IgD-negative memory B cell (primary cell): ENCODE data around the gene NFKB1. TPM values are rescaled to one million over a fixed set of nuclear protein-coding genes. Genes with fewer than 3 reads are reported as not detected.
"Not testable (repeated sequence)": the region's sequence is repeated elsewhere in the genome, so short reads cannot be mapped to it uniquely, and the experiment has no call there.

Source experiments
- H3K27ac Mint-ChIP-seq, 3 donors: one replicate each; pipeline ENCODE4 v1.8.0; 2020 to 2022; ENCODE audit warnings: mild to moderate bottlenecking in 3 of 3, mixed read lengths in 3 of 3, moderate library complexity in 1 of 3
- H3K27me3 Mint-ChIP-seq: one replicate; pipeline ENCODE4 v1.8.0; 2021; ENCODE audit warnings: mixed read lengths
- H3K36me3 Mint-ChIP-seq: one replicate; pipeline ENCODE4 v1.8.0; 2020; ENCODE audit warnings: mild to moderate bottlenecking, mixed read lengths
- H3K4me1 Mint-ChIP-seq, 3 donors: one replicate each; pipeline ENCODE4 v1.8.0; 2020 to 2022; ENCODE audit warnings: mixed read lengths in 3 of 3, mild to moderate bottlenecking in 1 of 3
- H3K4me3 Mint-ChIP-seq, 4 donors: one replicate each; pipeline ENCODE4 v1.8.0; 2020 to 2022; ENCODE audit warnings: mild to moderate bottlenecking in 4 of 4, mixed read lengths in 4 of 4, moderate library complexity in 3 of 4
- H3K9me3 Mint-ChIP-seq, 3 donors: one replicate each; pipeline ENCODE4 v1.8.0; 2020 to 2021; ENCODE audit warnings: mixed read lengths in 3 of 3, mild to moderate bottlenecking in 1 of 3
- polyA plus RNA-seq: library from polyadenylated mRNA; unstranded; fragments of 300-500 nt; fragmentation: Illumina TruSeq; gene quantifications from one replicate; pipeline ENCODE4 v1.2.3, GENCODE V29; 2021

The NFKB1 gene
- polyA plus RNA-seq, 1 donor from 2014 or later = 10.4 TPM

DNA sequence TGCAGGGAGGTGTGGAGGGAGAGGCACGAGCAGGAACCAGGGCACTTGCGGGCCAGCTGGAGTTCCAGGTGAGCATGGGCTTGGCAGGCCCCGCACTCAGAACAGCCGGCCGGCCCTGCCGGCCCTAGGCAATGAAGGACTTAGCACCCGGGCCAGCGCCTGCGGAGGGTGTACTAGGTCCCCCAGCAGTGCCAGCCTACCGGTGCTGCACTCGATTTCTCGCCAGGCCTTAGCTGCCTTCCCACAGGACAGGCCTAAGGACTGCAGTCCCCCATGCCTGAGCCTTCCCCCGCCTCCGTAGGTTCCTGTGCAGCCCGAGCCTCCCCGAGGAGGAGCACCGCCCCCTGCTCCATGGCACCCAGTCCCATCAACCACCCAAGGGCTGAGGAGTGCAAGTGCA lies 18.0 kb upstream of the NFKB1 start:
- H3K9me3 Mint-ChIP-seq = peaks cover 0 to 10% (median 0%) of the 10 kb centered on the region in 3 donors
- H3K27ac Mint-ChIP-seq = no peak overlapping the region
- H3K4me3 Mint-ChIP-seq = no peak overlapping the region
- no peaks in the 10 kb centered on the region for H3K27me3 Mint-ChIP-seq
- peaks cover 0 to 3% (median 3%) of the 10 kb centered on the region in 3 donors for H3K4me1 Mint-ChIP-seq
- H3K36me3 Mint-ChIP-seq = no peaks in the 10 kb centered on the region

DNA sequence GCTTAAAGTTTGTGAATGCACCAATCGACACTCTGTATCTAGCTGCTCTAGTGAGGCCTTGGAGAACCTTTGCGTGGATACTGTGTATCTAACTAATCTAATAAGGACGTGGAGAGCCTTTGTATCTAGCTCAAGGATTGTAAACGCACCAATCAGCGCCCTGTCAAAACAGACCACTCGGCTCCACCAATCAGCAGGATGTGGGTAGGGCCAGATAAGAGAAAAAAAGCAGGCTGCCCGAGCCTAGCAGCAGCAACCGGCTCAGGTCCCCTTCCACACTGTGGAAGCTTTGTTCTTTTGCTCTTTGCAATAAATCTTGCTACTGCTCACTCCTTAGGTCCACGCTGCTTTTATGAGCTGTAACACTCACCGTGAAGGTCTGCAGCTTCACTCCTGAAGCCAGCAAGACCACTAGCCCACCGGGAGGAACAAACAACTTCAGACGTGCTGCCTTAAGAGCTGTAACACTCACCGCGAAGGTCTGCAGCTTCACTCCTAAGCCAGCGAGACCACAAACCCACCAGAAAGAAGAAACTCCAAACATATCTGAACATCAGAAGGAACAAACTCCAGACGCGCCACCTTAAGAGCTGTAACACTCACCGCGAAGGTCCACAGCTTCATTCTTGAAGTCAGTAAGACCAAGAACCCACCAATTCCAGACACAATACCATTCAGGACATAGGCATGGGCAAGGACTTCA lies 17.0 kb upstream of the NFKB1 start:
- H3K27me3 Mint-ChIP-seq, H3K9me3 Mint-ChIP-seq, H3K36me3 Mint-ChIP-seq, H3K4me3 Mint-ChIP-seq, H3K4me1 Mint-ChIP-seq, H3K27ac Mint-ChIP-seq: not testable (repeated sequence)

DNA sequence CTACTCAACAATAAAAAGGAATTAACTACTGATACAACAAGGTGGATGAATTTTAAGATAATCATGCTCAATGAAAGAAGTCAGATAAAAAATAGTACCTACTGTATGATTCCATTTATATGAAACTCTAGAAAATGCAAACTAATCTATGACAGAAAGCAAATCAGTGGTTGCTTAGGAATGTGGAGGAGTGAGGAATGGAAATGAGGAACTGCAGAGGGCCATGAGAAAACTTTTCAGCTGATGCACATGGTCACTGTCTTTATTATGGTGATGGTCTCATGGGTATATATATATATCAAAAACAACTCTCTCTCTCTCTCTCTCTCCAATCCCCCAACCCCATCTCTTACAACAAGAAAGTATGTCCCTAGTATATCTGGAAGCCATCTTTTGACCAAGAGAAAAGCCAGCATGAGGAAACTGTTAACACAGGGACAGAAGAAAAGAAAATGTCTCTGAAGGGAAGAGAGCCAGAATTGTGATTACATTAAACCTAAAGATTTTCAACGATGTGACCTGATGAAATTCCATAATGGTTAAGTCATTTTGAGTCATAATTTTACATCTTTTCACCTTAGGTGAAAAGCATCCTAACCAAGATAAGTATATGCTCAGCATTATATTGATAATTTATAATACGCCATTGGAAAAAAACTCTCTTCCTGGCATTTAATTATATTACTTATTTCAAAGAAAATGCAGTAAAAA lies 8.5 kb upstream of the NFKB1 start:
- Mint-ChIP-seq H3K27me3 (no peaks in the 10 kb centered on the region), H3K36me3 (no peaks in the 10 kb centered on the region), H3K4me1 (peaks cover 0 to 5% (median 0%) of the 10 kb centered on the region in 3 donors), H3K4me3 (no peak overlapping the region), H3K9me3 (no peaks in the 10 kb centered on the region), H3K27ac (no peak overlapping the region)

DNA sequence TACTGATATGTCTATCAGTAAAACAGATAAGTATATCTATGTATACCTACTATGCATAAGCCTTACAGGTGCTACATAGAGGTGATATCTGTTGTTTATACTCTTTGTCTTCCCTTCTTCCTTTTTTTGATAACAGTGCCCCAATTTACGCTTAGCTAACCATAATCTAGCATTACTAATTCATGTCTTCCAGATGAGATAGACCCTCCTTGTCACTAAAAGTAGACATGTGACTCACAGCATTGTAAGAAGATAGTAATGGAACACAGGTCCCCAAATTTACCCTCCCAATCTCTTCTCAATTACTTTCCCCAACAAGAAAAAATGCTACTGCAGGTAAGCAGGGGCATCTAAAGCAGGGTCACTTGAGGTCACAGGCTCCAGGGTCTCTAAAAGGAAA lies 7.9 kb upstream of the NFKB1 start:
- no peaks in the 10 kb centered on the region for H3K36me3 Mint-ChIP-seq
- H3K27me3 Mint-ChIP-seq = no peaks in the 10 kb centered on the region
- H3K27ac Mint-ChIP-seq = no peak overlapping the region
- no peak overlapping the region for H3K4me3 Mint-ChIP-seq
- H3K4me1 Mint-ChIP-seq = peaks cover 0 to 5% (median 0%) of the 10 kb centered on the region in 3 donors
- no peaks in the 10 kb centered on the region for H3K9me3 Mint-ChIP-seq

DNA sequence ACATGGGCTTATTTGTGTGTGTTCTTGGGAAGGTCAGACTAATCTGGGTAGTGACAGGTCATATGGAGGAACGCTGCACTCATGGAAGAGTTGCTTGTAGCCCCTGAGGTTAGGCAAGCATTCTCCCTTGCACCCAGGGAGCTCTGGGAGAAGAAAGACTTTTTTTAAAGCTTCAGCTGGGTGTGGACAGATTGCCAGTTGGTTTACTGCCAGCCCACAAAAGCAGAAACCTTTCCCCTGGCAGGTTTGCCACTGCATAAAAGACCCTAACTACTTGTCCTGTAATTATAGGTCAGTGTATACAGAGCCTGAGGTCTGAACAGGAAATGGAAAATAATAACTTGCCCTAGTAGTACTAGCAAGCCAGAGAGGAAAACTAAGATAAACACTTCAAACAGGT lies 7.4 kb upstream of the NFKB1 start:
- Mint-ChIP-seq H3K27ac (no peak overlapping the region), H3K4me1 (peaks cover 0 to 7% (median 0%) of the 10 kb centered on the region in 3 donors), H3K27me3 (no peaks in the 10 kb centered on the region), H3K9me3 (peaks cover 0 to 3% (median 0%) of the 10 kb centered on the region in 3 donors), H3K4me3 (no peak overlapping the region), H3K36me3 (no peaks in the 10 kb centered on the region)

DNA sequence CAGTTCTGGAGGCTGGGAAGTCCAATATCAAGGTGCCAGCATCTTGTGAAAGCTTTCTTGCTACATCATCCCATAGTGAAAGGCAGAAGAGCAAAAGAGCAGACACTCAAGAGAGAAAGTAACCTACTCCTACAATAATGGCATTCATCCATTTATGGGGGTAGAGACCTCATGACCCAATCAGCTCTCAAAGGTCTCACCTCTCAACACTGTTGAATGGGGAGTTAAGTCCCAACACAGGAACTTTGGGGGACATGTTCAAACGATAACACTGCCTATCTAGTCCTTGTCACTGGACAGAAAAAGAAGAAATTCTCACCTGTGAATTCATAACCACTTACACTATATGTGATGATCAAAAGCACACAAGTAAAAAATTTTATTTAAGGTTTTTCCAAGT lies 6.6 kb upstream of the NFKB1 start:
- H3K27me3 Mint-ChIP-seq = no peaks in the 10 kb centered on the region
- peaks cover 0 to 7% (median 2%) of the 10 kb centered on the region in 3 donors for H3K4me1 Mint-ChIP-seq
- H3K9me3 Mint-ChIP-seq = peaks cover 0 to 3% (median 0%) of the 10 kb centered on the region in 3 donors
- H3K27ac Mint-ChIP-seq = no peak overlapping the region
- H3K4me3 Mint-ChIP-seq = no peak overlapping the region
- H3K36me3 Mint-ChIP-seq = no peaks in the 10 kb centered on the region

DNA sequence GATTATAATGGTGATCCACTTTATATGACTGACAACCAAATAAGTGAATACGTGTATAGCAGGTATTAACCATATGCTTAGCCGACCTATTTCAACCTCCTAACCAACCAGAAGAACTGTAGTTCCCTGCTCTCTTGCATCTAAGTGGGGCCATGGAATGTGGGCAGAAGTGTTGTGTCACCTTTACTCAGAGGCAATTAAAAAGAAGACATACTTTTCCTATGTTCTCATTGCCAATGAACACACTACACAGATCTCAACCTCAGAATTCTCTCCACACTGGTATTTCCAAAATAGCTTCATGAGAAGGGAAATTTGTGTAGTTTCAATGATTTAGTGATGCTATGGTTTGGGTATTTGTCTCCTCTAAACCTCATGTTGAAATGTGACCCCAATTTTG lies 3.2 kb upstream of the NFKB1 start:
- peaks cover 6 to 13% (median 13%) of the 10 kb centered on the region in 3 donors for H3K4me1 Mint-ChIP-seq
- H3K27me3 Mint-ChIP-seq = no peaks in the 10 kb centered on the region
- H3K9me3 Mint-ChIP-seq = peaks cover 0 to 3% (median 0%) of the 10 kb centered on the region in 3 donors
- H3K27ac Mint-ChIP-seq = peak overlapping the region in 1 of 3 donors; percentile 12
- H3K4me3 Mint-ChIP-seq = peak overlapping the region in 1 of 4 donors; percentile 27
- no peaks in the 10 kb centered on the region for H3K36me3 Mint-ChIP-seq

DNA sequence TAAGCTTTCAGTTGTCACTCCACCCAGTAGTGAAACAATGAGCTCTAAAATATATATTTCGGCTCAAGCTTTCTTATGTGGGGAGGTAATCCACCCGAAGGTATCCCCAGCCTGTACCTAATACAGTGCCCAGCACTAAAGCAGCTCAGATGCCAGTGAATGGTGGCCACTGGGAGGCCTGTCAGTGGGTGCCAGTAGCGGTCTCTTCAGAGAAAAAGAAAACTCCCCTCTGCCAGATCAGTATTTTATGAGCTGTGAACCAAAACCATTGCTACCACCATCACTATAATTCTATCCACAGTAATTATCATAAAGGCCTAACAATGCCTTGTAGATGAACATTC lies 835 bp upstream of the NFKB1 start:
- Mint-ChIP-seq H3K4me3 (peak overlapping the region; percentile 81 to 93 (median 92)), H3K9me3 (peaks cover 0 to 3% (median 0%) of the 10 kb centered on the region in 3 donors), H3K4me1 (peaks cover 21 to 33% (median 28%) of the 10 kb centered on the region in 3 donors)

DNA sequence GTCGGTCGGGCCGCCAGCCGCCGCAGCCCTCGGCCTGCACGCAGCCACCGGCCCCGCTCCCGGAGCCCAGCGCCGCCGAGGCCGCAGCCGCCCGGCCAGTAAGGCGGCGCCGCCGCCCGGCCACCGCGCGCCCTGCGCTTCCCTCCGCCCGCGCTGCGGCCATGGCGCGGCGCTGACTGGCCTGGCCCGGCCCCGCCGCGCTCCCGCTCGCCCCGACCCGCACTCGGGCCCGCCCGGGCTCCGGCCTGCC lies 213 bp downstream of the NFKB1 start:
- no peaks in the 10 kb centered on the region for H3K36me3 Mint-ChIP-seq

More for the DNA sequence above, 835 bp upstream of the NFKB1 start:
- Mint-ChIP-seq H3K36me3 (no peaks in the 10 kb centered on the region), H3K27me3 (no peaks in the 10 kb centered on the region), H3K27ac (peak overlapping the region; percentile 95 to 97 (median 97))

DNA sequence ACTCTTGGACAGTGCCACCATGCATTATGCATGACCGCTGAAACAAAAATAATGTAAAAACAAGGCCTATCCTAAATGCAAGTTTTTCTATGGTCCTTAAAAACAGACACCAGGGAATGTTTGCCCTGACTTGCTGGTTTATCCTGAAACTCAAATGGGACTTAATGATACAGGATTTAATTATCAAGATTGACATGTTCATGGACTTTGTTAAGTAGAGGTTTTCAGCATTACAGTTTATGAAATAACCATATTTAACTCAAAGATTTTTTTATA lies 1.3 kb downstream of the NFKB1 start:
- Mint-ChIP-seq H3K27me3 (no peaks in the 10 kb centered on the region), H3K4me3 (peak overlapping the region; percentile 93 to 99 (median 98)), H3K36me3 (no peaks in the 10 kb centered on the region), H3K9me3 (peaks cover 0 to 3% (median 0%) of the 10 kb centered on the region in 3 donors), H3K27ac (peak overlapping the region; percentile 97 to 100 (median 99)), H3K4me1 (peaks cover 26 to 36% (median 33%) of the 10 kb centered on the region in 3 donors)

More for the DNA sequence above, 213 bp downstream of the NFKB1 start:
- H3K4me3 Mint-ChIP-seq = peak overlapping the region; percentile 93 to 97 (median 94)
- H3K9me3 Mint-ChIP-seq = peaks cover 0 to 3% (median 0%) of the 10 kb centered on the region in 3 donors
- peaks cover 23 to 33% (median 32%) of the 10 kb centered on the region in 3 donors for H3K4me1 Mint-ChIP-seq
- no peaks in the 10 kb centered on the region for H3K27me3 Mint-ChIP-seq
- H3K27ac Mint-ChIP-seq = peak overlapping the region; percentile 90 to 97 (median 95)

DNA sequence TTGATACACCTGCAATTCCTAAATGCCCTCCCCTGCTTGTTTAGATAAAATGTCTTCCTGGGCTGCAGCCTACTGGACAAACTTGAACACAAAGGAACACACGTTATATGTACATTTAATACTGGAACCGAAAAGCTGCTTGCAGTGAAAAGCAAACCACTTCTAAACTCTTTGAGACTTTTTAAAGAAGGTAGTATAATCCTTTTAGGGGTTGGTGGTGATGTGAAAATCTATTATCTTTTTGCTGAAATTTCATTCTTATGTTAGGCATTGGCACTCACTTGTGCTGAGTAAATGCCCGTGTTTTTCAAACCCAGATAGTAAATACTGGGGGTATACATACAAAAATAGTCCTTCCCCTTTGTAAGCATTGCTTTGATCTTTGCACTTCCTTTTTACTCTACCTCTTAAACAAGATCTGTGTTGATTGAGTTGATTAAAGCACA lies 2.2 kb downstream of the NFKB1 start:
- peaks cover 0 to 3% (median 0%) of the 10 kb centered on the region in 3 donors for H3K9me3 Mint-ChIP-seq
- no peaks in the 10 kb centered on the region for H3K27me3 Mint-ChIP-seq
- peak overlapping the region; percentile 83 to 100 (median 92) for H3K27ac Mint-ChIP-seq
- H3K4me1 Mint-ChIP-seq = peaks cover 30 to 42% (median 39%) of the 10 kb centered on the region in 3 donors
- H3K4me3 Mint-ChIP-seq = peak overlapping the region; percentile 93 to 99 (median 98)
- H3K36me3 Mint-ChIP-seq = peaks cover 3% of the 10 kb centered on the region

DNA sequence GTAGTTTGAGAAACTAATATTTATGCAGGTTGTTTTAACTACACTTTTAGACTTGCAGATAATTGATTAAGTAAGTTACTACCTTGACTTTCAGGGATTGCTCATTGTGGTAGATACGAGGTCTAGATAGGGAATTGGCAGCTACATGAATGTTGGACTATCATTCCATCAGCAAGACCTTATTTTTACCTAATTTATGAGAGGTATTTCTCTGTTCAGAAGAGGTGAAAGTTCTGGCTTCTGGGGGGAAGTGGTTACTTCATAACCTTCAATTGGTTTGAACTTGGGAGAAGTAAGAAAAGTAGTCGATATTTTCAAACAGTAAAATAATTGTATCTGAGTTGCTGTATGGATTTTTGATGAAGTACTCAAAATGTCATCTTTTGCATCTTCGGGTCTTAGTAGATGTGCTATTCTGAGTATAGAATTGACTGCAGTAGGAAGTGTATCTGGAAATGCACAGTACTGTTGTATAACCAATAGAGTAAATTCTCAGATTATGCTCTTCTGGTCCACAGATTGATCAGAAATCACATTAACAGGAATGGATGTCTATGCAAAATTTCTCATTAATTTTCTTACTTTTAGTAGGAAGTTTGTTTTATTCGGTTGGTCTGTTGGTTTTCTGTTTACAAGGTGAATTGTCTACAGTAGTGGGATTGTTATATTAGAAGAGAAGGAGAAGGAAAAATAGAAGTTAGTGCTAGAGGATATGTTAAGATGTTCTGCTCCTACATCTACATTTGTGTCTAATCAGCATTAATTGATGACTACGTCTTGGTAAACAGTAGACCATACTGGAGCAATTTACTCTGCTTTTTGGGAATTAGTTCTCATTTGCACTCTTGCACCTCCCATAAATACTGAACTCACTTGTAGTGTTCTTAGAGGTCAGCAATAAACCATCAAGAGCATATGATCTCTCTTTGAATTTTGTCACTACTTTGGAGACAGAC lies 3.0 kb downstream of the NFKB1 start:
- Mint-ChIP-seq H3K4me1 (peaks cover 34 to 47% (median 45%) of the 10 kb centered on the region in 3 donors), H3K27me3 (no peaks in the 10 kb centered on the region), H3K36me3 (peaks cover 3% of the 10 kb centered on the region), H3K4me3 (peak overlapping the region; percentile 93 to 99 (median 98)), H3K9me3 (no peaks in the 10 kb centered on the region), H3K27ac (peak overlapping the region; percentile 83 to 100 (median 92))

DNA sequence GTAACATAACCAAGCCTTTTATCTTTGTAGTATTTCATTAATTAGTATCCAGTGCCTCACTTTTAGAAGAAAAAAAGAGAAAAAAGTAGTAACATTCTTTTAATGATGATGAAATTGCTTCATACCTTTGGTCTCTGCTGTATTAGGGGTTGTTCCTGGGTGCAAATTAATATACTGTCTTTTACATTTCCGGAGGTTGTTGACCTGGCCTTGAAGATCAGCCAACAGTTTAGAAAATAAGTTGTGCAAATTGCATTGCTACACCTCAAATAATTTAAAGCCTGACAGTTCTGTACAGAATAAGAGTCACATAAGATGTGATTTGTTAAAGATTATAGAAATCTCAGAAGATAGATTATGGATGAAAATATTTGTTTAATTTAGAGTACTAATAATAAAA lies 3.8 kb downstream of the NFKB1 start:
- Mint-ChIP-seq H3K9me3 (no peaks in the 10 kb centered on the region), H3K4me3 (peak overlapping the region in 2 of 4 donors; percentile 93 to 99), H3K4me1 (peaks cover 41 to 52% (median 52%) of the 10 kb centered on the region in 3 donors), H3K27me3 (no peaks in the 10 kb centered on the region), H3K36me3 (peaks cover 3% of the 10 kb centered on the region), H3K27ac (peak overlapping the region in 2 of 3 donors; percentile 55 to 100)

DNA sequence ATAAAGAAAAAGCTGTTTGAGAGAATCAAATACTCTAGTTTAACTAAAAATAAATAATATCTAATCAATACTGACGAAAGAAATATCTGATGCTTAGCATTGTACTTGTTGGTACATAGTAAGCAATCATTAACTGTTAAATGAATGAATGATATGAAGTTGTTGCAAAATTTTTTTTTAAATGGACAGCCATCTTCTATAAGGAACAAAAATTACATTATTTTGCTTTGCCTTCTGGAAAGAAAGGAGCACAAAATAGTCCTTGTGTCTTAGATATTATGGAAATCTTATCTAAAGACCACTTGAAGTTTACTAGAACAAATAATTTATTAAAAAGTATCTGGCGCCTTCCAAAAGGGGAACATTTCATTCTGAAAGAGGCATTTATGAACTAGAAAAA lies 4.5 kb downstream of the NFKB1 start:
- Mint-ChIP-seq H3K4me1 (peaks cover 44 to 55% (median 55%) of the 10 kb centered on the region in 3 donors), H3K4me3 (no peak overlapping the region), H3K27me3 (no peaks in the 10 kb centered on the region), H3K9me3 (no peaks in the 10 kb centered on the region), H3K36me3 (peaks cover 4% of the 10 kb centered on the region), H3K27ac (peak overlapping the region in 1 of 3 donors; percentile 55)

DNA sequence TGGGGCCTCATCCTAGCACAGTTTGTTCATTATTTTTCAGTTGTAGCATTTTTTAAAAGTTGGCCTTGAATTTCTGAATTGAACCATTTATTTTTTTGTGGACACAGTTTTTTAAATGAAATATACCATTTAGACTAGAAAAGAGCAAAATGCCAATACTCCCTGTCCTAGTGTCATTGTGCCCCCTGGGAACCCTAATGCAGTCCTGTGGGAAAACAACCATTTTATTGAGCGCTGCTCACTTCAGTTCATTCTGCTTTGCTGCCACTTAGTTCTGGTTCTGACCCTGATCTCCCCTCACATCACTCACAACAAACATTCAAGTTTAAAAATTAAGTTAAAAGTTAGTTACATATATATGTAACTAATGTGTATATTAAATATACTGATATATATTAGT lies 5.4 kb downstream of the NFKB1 start:
- Mint-ChIP-seq H3K36me3 (peaks cover 4% of the 10 kb centered on the region), H3K4me3 (peak overlapping the region in 1 of 4 donors; percentile 44), H3K9me3 (no peaks in the 10 kb centered on the region), H3K27ac (peak overlapping the region in 1 of 3 donors; percentile 70), H3K27me3 (no peaks in the 10 kb centered on the region), H3K4me1 (peaks cover 47 to 60% (median 56%) of the 10 kb centered on the region in 3 donors)
